Nephron progenitor cell (in vitro differentiated cells): ENCODE results near the gene RMDN2.
A peak's percentile ranks its signal among the peaks of the same experiment; 100 is the strongest.

Experiments
- DNase-seq: peaks from one replicate; pipeline ENCODE4 v3.0.0; 2021
- H3K27ac Mint-ChIP-seq: 2 replicates; pipeline ENCODE4 v1.8.0; 2021; ENCODE audit warnings: mild to moderate bottlenecking, moderate library complexity, mixed read lengths
- H3K27me3 Mint-ChIP-seq: 2 replicates; pipeline ENCODE4 v1.8.0; 2021; ENCODE audit warnings: mild to moderate bottlenecking, low read depth, mixed read lengths; ENCODE audit not compliant: poor library complexity
- H3K36me3 Mint-ChIP-seq: 2 replicates; pipeline ENCODE4 v1.8.0; 2021; ENCODE audit warnings: low read depth, mixed read lengths
- H3K4me1 Mint-ChIP-seq: 2 replicates; pipeline ENCODE4 v1.8.0; 2021; ENCODE audit warnings: mixed read lengths
- H3K4me3 Mint-ChIP-seq: 2 replicates; pipeline ENCODE4 v1.8.0; 2021; ENCODE audit warnings: mild to moderate bottlenecking, moderate library complexity, mixed read lengths
- H3K9me3 Mint-ChIP-seq: 2 replicates; pipeline ENCODE4 v1.8.0; 2021; ENCODE audit warnings: mild to moderate bottlenecking, moderate library complexity, mixed read lengths
- TF ChIP-seq, protein P1 (sequence below): fragments of 200-600 bp; sonication (generic); IDR thresholded peaks from 2 replicates; pipeline ENCODE4 v1.5.0; 2021; ENCODE audit warnings: antibody characterized with exemption

RMDN2 gene

DNA sequence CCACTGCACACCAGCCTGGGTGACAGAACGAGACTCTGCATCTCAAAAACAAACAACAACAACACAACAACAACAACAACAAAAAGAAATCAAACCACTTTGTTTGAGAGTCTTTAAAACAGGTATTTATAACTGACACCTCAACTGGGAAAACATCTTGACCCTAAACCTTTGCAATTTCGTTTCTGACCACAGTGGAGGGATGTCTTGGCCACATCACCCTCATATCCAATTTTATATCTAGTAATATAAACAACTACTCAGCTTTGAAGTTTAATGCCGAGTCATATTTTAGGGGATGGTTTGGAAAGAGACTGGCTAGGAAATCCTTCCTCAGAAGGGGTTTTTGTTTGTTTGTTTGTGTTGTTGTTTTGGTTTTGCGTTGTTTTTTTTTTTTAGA is 37.8 kb upstream of the RMDN2 start:
- no peak overlapping the region for H3K27ac Mint-ChIP-seq
- H3K4me3 Mint-ChIP-seq, result no peak overlapping the region
- H3K36me3 Mint-ChIP-seq, result no peaks in the 10 kb centered on the region
- no peaks in the 10 kb centered on the region for H3K9me3 Mint-ChIP-seq
- TF ChIP-seq, protein P1, sequence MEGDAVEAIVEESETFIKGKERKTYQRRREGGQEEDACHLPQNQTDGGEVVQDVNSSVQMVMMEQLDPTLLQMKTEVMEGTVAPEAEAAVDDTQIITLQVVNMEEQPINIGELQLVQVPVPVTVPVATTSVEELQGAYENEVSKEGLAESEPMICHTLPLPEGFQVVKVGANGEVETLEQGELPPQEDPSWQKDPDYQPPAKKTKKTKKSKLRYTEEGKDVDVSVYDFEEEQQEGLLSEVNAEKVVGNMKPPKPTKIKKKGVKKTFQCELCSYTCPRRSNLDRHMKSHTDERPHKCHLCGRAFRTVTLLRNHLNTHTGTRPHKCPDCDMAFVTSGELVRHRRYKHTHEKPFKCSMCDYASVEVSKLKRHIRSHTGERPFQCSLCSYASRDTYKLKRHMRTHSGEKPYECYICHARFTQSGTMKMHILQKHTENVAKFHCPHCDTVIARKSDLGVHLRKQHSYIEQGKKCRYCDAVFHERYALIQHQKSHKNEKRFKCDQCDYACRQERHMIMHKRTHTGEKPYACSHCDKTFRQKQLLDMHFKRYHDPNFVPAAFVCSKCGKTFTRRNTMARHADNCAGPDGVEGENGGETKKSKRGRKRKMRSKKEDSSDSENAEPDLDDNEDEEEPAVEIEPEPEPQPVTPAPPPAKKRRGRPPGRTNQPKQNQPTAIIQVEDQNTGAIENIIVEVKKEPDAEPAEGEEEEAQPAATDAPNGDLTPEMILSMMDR, result no peak
- H3K4me1 Mint-ChIP-seq, result no peaks in the 10 kb centered on the region
- DNase-seq, result no peak
- peaks cover 7% of the 10 kb centered on the region for H3K27me3 Mint-ChIP-seq

DNA sequence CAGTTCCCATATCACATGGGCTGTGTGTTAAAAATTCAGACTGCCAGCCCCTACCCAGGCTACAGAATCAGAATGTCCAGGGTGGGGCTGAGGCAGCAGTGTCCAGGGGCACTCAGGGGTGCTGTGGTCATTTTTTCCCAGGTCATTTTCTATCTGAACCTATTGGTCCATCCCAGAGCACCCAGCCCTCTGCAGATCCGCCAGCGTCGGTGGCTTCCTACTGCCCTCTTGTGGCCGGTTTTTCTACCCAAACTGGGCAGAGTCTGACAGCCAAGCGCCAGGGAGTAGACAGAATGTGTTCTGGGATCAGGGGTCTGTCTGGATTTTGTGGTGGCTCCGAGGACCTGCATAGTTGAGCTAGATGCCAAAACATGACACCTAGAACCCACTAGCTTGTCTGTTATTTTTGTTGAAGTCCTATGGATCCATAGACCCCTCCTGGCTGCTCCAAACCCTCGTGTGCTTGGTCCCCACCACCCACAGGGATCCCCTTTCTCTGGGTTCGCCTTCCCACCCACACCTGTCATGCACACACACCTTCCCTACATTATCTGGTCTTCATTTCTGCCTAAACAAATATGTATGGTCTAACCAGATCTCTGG is 34.1 kb upstream of the RMDN2 start:
- DNase-seq, result peak; percentile 83

DNA sequence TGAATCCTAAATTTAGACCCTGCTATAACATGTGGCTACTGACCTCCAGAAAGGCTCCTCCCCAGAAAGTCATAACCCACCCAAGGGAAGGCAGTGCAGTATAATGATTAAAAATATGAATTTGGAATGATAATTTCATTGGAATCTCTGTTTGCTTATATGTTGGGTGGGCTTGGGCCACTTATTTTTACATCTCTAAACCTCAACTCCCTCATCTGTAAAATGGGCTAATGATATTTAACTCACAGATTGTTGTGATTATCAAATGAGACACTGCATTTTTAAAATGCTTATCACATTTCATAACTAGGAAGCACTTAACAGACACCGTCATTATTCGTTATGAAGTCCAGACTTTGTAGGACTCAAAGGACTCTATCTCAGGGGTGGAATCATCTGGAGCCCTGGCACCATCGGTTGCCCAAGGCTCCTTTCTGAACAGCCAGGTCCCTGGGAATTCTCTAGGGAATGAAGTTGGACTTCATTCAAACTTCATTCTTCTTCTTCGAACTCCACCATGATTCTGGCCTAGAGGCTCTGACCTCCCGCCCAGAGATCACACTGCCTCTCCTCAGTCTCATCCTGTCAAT is 33.1 kb upstream of the RMDN2 start:
- Mint-ChIP-seq H3K27ac (no peak overlapping the region), H3K4me1 (peaks cover 18% of the 10 kb centered on the region), H3K4me3 (no peak overlapping the region), H3K36me3 (no peaks in the 10 kb centered on the region), H3K9me3 (no peaks in the 10 kb centered on the region), H3K27me3 (peaks cover 7% of the 10 kb centered on the region)
- TF ChIP-seq, protein P1, result no peak
- DNase-seq, result no peak

More for the DNA sequence above, 34.1 kb upstream of the RMDN2 start:
- TF ChIP-seq, protein P1, result peak; percentile 83
- no peak overlapping the region for H3K27ac Mint-ChIP-seq
- H3K4me1 Mint-ChIP-seq, result peaks cover 13% of the 10 kb centered on the region
- no peak overlapping the region for H3K4me3 Mint-ChIP-seq
- H3K27me3 Mint-ChIP-seq, result peaks cover 7% of the 10 kb centered on the region
- no peaks in the 10 kb centered on the region for H3K9me3 Mint-ChIP-seq
- H3K36me3 Mint-ChIP-seq, result no peaks in the 10 kb centered on the region

DNA sequence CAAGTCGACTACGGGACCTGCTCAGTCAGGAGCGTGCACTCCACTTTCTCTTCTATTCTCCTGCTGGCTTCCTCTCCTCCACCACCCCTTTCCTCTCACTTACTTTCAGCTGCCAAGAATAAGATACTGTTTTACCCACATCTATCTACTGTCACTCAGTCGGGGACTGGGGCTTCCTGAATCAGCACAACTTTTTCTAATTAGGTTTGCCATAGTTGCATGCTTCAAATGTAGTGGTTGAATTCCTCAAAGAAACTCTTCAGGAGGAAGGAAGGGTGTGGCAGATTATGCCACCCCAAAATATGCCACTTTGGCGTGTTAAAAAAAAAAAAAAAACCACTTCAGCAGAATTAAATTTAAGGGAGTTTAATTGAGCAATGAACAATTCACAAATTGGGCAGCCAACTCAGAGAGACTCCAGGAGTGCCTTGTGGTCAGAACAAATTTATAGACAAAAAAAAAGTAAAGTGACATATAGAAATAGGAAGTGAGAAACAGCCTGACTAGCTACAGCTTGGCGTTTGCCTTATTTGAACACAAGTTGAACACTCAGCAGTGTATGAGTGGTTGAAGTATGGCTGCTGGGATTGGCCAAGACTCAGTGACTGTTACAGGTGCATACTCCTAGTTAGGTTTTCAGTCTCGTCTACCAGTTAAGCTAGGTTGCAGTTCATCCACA is 32.5 kb upstream of the RMDN2 start:
- no peak for DNase-seq
- Mint-ChIP-seq H3K36me3 (no peaks in the 10 kb centered on the region), H3K9me3 (no peaks in the 10 kb centered on the region), H3K27me3 (peaks cover 7% of the 10 kb centered on the region), H3K4me1 (peaks cover 23% of the 10 kb centered on the region), H3K4me3 (no peak overlapping the region), H3K27ac (no peak overlapping the region)
- TF ChIP-seq, protein P1, result no peak

DNA sequence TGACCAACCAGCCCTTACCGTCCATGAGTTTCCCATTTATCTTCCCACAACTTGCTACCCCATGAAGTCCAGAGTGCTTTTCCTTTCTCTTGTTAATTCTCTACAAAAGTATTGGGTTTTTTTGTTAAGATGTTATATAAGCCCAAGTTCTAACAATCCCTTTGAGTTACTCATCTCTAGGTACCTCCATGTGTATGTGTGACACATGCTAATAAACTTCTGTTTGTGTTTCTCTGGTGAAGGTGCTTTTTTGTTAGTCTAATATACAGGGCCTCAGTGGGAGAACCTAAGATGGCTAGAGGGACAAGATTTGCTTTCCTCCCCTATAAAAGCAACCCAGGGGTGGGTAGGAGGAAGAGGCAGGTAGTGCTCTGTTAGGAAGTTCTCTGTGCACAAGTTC is 31.8 kb upstream of the RMDN2 start:
- Mint-ChIP-seq H3K4me3 (no peak overlapping the region), H3K27me3 (peaks cover 7% of the 10 kb centered on the region), H3K36me3 (no peaks in the 10 kb centered on the region), H3K4me1 (peaks cover 25% of the 10 kb centered on the region), H3K9me3 (no peaks in the 10 kb centered on the region), H3K27ac (no peak overlapping the region)
- no peak for DNase-seq
- TF ChIP-seq, protein P1, result no peak
